HepG2 (cell line): Measurements from ENCODE around the gene WAS. TPM values are rescaled to one million over a fixed set of nuclear protein-coding genes. Genes with fewer than 3 reads are reported as not detected.

Experiments used
- ATF7 ChIP-seq, 2 experiments: fragments of 450-650 bp in 1 of 2; sonication (generic) in 1 of 2; formaldehyde crosslinking in 1 of 2; IDR thresholded peaks; 2 replicates each; pipeline versions ENCODE4 v1.4.0 to v1.6.1; 2016 to 2020; ENCODE audit warnings: antibody characterized with exemption in 1 of 2, mild to moderate bottlenecking in 1 of 2, missing genetic modification reagents in 1 of 2
- EP300 ChIP-seq, 3 experiments: sonication (generic) in 1 of 3; formaldehyde crosslinking in 1 of 3; IDR thresholded peaks; 2 replicates each; pipeline versions ENCODE4 v1.5.1 to v1.6.1; 2011 to 2020; ENCODE audit warnings: low read depth in 2 of 3, low read length in 2 of 3, borderline replicate concordance in 1 of 3, improper control_type of control experiment in 1 of 3, mild to moderate bottlenecking in 1 of 3, missing genetic modification reagents in 1 of 3, moderate library complexity in 1 of 3
- ESRRA ChIP-seq: sonication (generic); formaldehyde crosslinking; IDR thresholded peaks from 2 replicates; pipeline ENCODE4 v1.5.1; 2020; ENCODE audit warnings: mild to moderate bottlenecking, low read depth, missing genetic modification reagents
- FOXA3 ChIP-seq: IDR thresholded peaks from 2 replicates; pipeline ENCODE4 v1.6.1; 2016; ENCODE audit warnings: missing genetic modification reagents, missing compliant biosample characterization
- GFI1 ChIP-seq: sonication (generic); formaldehyde crosslinking; IDR thresholded peaks from 2 replicates; pipeline ENCODE4 v1.5.0; 2020; ENCODE audit warnings: missing genetic modification reagents, mild to moderate bottlenecking, borderline replicate concordance
- JUND ChIP-seq: sonication (generic); formaldehyde crosslinking; IDR thresholded peaks from 2 replicates; pipeline ENCODE4 v1.8.0; 2022; ENCODE audit warnings: mild to moderate bottlenecking, missing genetic modification reagents
- MED1 ChIP-seq: sonication (generic); formaldehyde crosslinking; IDR thresholded peaks from 2 replicates; pipeline ENCODE4 v1.4.0; 2020; ENCODE audit warnings: missing genetic modification reagents
- MIER2 ChIP-seq: IDR thresholded peaks from 2 replicates; pipeline ENCODE4 v1.6.1; 2016; ENCODE audit warnings: missing biosample characterization, missing genetic modification reagents
- MIER3 ChIP-seq: IDR thresholded peaks from 2 replicates; pipeline ENCODE4 v1.6.1; 2016; ENCODE audit warnings: missing compliant biosample characterization, borderline replicate concordance
- RXRA ChIP-seq: sonication (generic); formaldehyde crosslinking; IDR thresholded peaks from 2 replicates; pipeline ENCODE4 v1.5.1; 2020; ENCODE audit warnings: missing genetic modification reagents
- TBX2 ChIP-seq: sonication (generic); formaldehyde crosslinking; IDR thresholded peaks from 2 replicates; pipeline ENCODE4 v1.5.0; 2020; ENCODE audit warnings: missing genetic modification reagents, mild to moderate bottlenecking, borderline replicate concordance
- THAP11 ChIP-seq: IDR thresholded peaks from 2 replicates; pipeline ENCODE4 v1.6.1; 2016; ENCODE audit warnings: missing biosample characterization, missing genetic modification reagents
- ZC3H4 ChIP-seq: sonication (generic); formaldehyde crosslinking; IDR thresholded peaks from 2 replicates; pipeline ENCODE4 v1.4.0; 2020; ENCODE audit warnings: missing genetic modification reagents, borderline replicate concordance
- ZFY ChIP-seq: sonication (generic); formaldehyde crosslinking; IDR thresholded peaks from 2 replicates; pipeline ENCODE4 v1.4.0; 2020; ENCODE audit warnings: missing genetic modification reagents
- ZNF614 ChIP-seq: IDR thresholded peaks from 2 replicates; pipeline ENCODE4 v1.6.1; 2018; ENCODE audit warnings: missing biosample characterization, missing genetic modification reagents, inconsistent platforms, borderline replicate concordance
- ZNF776 ChIP-seq: sonication (generic); formaldehyde crosslinking; IDR thresholded peaks from 2 replicates; pipeline ENCODE4 v1.4.0; 2020; ENCODE audit warnings: mild to moderate bottlenecking, missing genetic modification reagents
- polyA plus RNA-seq, 8 experiments: library from polyadenylated mRNA; depleted of rRNA in 3 of 8; stranded (reverse) in 7 of 8; unstranded in 1 of 8; fragments of >200 nt; fragmentation: Illumina TruSeq in 4 of 8; extraction: Trizol in 4 of 8; gene quantifications; 2 replicates each; pipeline versions ENCODE4 v1.2.1 to v1.2.3, GENCODE V29; 2011 to 2016; ENCODE audit warnings: low read depth in 4 of 8, missing spikeins in 1 of 8, mixed read lengths in 1 of 8; ENCODE audit not compliant: insufficient read depth in 1 of 8
- total RNA-seq, 5 experiments: library from RNA; depleted of rRNA; stranded (reverse); fragments of >200 nt; fragmentation: Illumina TruSeq; extraction: Trizol; gene quantifications; 2 replicates each; pipeline ENCODE4 v1.2.3, GENCODE V29; 2016; ENCODE audit warnings: low read depth in 1 of 5
- TF ChIP-seq, protein P1 (sequence below): sonication (generic); formaldehyde crosslinking; IDR thresholded peaks from 2 replicates; pipeline ENCODE4 v1.4.0; 2020; ENCODE audit warnings: missing genetic modification reagents, borderline replicate concordance
- TF ChIP-seq, protein P2 (sequence below): sonication (generic); IDR thresholded peaks from 2 replicates; pipeline ENCODE4 v1.6.1; 2016; ENCODE audit warnings: low read depth, borderline replicate concordance
- TF ChIP-seq, protein P3 (sequence below): sonication (generic); formaldehyde crosslinking; IDR thresholded peaks from 2 replicates; pipeline ENCODE4 v1.8.1; 2022; ENCODE audit warnings: low read depth, mild to moderate bottlenecking, missing genetic modification reagents

WAS gene
- total and polyA plus RNA-seq, 2 of the 13 experiments (the other 11 are each of a cell fraction or from before 2014, with no cell fraction given), result 0.11 TPM; not detected in 1

DNA sequence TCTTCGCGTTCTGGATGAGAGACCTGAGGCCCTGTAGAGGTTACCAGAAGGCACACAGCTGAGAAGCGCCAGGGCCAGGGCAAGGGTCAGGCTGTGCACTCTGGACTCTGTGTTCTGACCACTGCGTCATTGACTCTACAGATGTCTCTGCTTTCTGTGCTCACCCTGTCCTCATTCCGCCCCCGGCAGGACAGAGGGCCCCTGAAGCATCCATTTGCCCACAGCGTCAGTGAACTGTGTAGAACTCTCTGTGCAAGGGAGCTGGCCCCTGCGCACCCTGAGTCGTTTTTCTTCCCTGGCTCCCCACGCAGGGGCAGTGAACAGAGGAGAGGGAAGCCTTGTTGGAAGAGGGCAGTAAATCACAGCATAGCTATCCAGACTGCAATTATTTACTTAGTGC is 6.1 kb upstream of the WAS start (continued):
- TF ChIP-seq EP300 (IDR thresholded peaks at IDR 0.05; ENCODE audit: low read depth in 2 of 2, low read length in 2 of 2) (0 out of 4 replicates have a peak, but pooled peaks of 1 of the 2 experiments have one; percentile 26), EP300 (CRISPR knock-in tag; IDR thresholded peaks at IDR 0.05; ENCODE audit: borderline replicate concordance) (no peak), MIER2 (no peak), ZNF614 (CRISPR knock-in tag) (no peak), JUND (CRISPR knock-in tag) (0 out of 2 replicates have a peak, but pooled peaks have one; percentile 22), THAP11 (CRISPR knock-in tag) (peak; percentile 32; the same call in 1 of the 2 replicates), ZC3H4 (CRISPR knock-in tag) (peak; percentile 37; the same call in 1 of the 2 replicates), MIER3 (CRISPR knock-in tag) (no peak; the same call in 1 of the 2 replicates), GFI1 (CRISPR knock-in tag) (peak; percentile 81), FOXA3 (0 out of 2 replicates have a peak, but pooled peaks have one; percentile 12), ATF7 (IDR thresholded peaks at IDR 0.05) (peak; percentile 10; the same call in 1 of the 2 replicates), ATF7 (CRISPR knock-in tag; IDR thresholded peaks at IDR 0.05) (no peak), ESRRA (CRISPR knock-in tag) (peak; percentile 79; the same call in 1 of the 2 replicates), ZNF776 (no peak), ZFY (CRISPR knock-in tag) (peak; percentile 48; the same call in 1 of the 2 replicates), TBX2 (peak; percentile 6; the same call in 1 of the 2 replicates), RXRA (peak; percentile 81), MED1 (CRISPR knock-in tag) (peak; percentile 63)
- TF ChIP-seq, protein P1, sequence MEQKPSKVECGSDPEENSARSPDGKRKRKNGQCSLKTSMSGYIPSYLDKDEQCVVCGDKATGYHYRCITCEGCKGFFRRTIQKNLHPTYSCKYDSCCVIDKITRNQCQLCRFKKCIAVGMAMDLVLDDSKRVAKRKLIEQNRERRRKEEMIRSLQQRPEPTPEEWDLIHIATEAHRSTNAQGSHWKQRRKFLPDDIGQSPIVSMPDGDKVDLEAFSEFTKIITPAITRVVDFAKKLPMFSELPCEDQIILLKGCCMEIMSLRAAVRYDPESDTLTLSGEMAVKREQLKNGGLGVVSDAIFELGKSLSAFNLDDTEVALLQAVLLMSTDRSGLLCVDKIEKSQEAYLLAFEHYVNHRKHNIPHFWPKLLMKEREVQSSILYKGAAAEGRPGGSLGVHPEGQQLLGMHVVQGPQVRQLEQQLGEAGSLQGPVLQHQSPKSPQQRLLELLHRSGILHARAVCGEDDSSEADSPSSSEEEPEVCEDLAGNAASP (CRISPR knock-in tag), result peak; percentile 68; the same call in 1 of the 2 replicates
- TF ChIP-seq, protein P2, sequence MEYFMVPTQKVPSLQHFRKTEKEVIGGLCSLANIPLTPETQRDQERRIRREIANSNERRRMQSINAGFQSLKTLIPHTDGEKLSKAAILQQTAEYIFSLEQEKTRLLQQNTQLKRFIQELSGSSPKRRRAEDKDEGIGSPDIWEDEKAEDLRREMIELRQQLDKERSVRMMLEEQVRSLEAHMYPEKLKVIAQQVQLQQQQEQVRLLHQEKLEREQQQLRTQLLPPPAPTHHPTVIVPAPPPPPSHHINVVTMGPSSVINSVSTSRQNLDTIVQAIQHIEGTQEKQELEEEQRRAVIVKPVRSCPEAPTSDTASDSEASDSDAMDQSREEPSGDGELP, result peak; percentile 93
- TF ChIP-seq, protein P3, sequence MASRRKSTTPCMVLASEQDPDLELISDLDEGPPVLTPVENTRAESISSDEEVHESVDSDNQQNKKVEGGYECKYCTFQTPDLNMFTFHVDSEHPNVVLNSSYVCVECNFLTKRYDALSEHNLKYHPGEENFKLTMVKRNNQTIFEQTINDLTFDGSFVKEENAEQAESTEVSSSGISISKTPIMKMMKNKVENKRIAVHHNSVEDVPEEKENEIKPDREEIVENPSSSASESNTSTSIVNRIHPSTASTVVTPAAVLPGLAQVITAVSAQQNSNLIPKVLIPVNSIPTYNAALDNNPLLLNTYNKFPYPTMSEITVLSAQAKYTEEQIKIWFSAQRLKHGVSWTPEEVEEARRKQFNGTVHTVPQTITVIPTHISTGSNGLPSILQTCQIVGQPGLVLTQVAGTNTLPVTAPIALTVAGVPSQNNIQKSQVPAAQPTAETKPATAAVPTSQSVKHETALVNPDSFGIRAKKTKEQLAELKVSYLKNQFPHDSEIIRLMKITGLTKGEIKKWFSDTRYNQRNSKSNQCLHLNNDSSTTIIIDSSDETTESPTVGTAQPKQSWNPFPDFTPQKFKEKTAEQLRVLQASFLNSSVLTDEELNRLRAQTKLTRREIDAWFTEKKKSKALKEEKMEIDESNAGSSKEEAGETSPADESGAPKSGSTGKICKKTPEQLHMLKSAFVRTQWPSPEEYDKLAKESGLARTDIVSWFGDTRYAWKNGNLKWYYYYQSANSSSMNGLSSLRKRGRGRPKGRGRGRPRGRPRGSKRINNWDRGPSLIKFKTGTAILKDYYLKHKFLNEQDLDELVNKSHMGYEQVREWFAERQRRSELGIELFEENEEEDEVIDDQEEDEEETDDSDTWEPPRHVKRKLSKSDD, result peak; percentile 69; the same call in 1 of the 2 replicates
